Activated naive CD8-positive, alpha-beta T cell (primary cell): ENCODE data around the gene FLG2.

Source experiments
- H3K27ac Mint-ChIP-seq: one replicate; pipeline ENCODE4 v1.8.0; 2021; ENCODE audit warnings: mixed read lengths
- H3K27me3 Mint-ChIP-seq: one replicate; pipeline ENCODE4 v1.8.0; 2021; ENCODE audit warnings: mixed read lengths
- H3K36me3 Mint-ChIP-seq: one replicate; pipeline ENCODE4 v1.8.0; 2021; ENCODE audit warnings: mixed read lengths
- H3K4me1 Mint-ChIP-seq: one replicate; pipeline ENCODE4 v1.8.0; 2021; ENCODE audit warnings: low read depth, mixed read lengths
- H3K4me3 Mint-ChIP-seq: one replicate; pipeline ENCODE4 v1.8.0; 2021; ENCODE audit warnings: mild to moderate bottlenecking, mixed read lengths
- H3K9me3 Mint-ChIP-seq: one replicate; pipeline ENCODE4 v1.8.0; 2021; ENCODE audit warnings: low read depth, mixed read lengths

Gene FLG2

GRCh38 chr1:152359906-152360305, at the start of gene FLG2:
Gene FLG2 (minus strand): TSS chr1:152360006. CDS start chr1:152358884, 1,122 bp downstream.
- no peaks in the 10 kb centered on the region for H3K9me3 Mint-ChIP-seq
- peaks cover 9% of the 10 kb centered on the region for H3K27me3 Mint-ChIP-seq
- no peak within 1 kb of the TSS for H3K4me3 Mint-ChIP-seq
- H3K4me1 Mint-ChIP-seq = no peaks in the 10 kb centered on the region
- peaks cover 4% of the 10 kb centered on the region for H3K36me3 Mint-ChIP-seq
- no peak within 1 kb of the TSS for H3K27ac Mint-ChIP-seq

GRCh38 chr1:152408664-152409063, 48.9 kb upstream of the FLG2 start:
- H3K9me3 Mint-ChIP-seq = no peaks in the 10 kb centered on the region
- no peak overlapping the region for H3K4me3 Mint-ChIP-seq
- no peaks in the 10 kb centered on the region for H3K36me3 Mint-ChIP-seq
- H3K4me1 Mint-ChIP-seq = no peaks in the 10 kb centered on the region
- no peak overlapping the region for H3K27ac Mint-ChIP-seq
- peaks cover 9% of the 10 kb centered on the region for H3K27me3 Mint-ChIP-seq

DNA sequence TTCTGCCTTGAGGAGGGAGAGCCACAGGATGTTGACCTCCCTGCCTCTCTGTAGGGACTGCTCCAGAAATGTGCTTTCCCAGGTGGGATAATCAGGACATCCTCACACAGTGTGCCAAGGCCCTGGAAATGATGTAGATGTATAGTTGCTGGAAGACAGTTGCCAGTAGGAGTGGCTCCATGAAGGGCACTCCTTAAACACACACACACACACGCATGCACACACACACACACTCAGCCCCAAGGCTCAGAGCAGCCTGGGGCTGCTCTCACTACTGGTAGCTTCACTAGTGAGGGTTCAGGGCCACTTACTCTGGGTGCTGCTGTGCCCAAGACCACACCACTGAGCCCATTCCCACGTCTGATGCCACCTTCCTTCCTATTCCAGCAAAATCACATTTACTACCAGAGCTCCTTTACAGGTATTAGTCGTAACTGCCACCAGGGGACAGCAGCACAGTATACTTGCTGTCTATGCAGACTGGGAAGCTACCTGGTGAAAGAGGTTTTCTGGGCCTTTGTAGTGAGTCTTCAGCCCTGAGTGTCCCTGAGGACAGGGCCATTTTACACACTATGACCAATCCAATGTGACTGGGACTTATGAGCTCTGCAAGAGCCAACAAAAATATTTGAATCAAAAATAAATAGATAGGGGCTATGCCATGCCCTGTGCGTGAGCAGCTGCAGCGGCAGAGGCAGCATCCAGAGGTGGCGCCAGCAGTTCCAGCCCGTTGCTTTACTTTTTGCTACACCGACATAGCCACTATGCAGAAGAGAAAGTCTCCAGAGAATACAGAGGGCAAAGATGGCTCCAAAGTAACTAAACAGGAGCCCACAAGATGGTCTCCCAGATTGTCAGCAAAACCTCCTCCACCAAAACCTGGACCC, 39.2 kb upstream of the FLG2 start:
- Mint-ChIP-seq H3K4me3 (no peak overlapping the region), H3K4me1 (no peaks in the 10 kb centered on the region), H3K27ac (no peak overlapping the region), H3K27me3 (peaks cover 14% of the 10 kb centered on the region), H3K36me3 (no peaks in the 10 kb centered on the region), H3K9me3 (no peaks in the 10 kb centered on the region)

GRCh38 chr1:152397474-152397873, 37.7 kb upstream of the FLG2 start:
- Mint-ChIP-seq H3K4me1 (peaks cover 11% of the 10 kb centered on the region), H3K4me3 (no peak overlapping the region), H3K27me3 (peaks cover 14% of the 10 kb centered on the region), H3K27ac (no peak overlapping the region), H3K9me3 (no peaks in the 10 kb centered on the region), H3K36me3 (no peaks in the 10 kb centered on the region)

- Mint-ChIP-seq H3K4me1 (peaks cover 14% of the 10 kb centered on the region), H3K9me3 (no peaks in the 10 kb centered on the region), H3K36me3 (no peaks in the 10 kb centered on the region), H3K4me3 (no peak overlapping the region), H3K27ac (no peak overlapping the region), H3K27me3 (peaks cover 27% of the 10 kb centered on the region)
Observed at GRCh38 chr1:152394151-152394550, 34.3 kb upstream of the FLG2 start.

- Mint-ChIP-seq H3K4me3 (no peak overlapping the region), H3K9me3 (no peaks in the 10 kb centered on the region), H3K27ac (no peak overlapping the region), H3K27me3 (peaks cover 36% of the 10 kb centered on the region), H3K36me3 (no peaks in the 10 kb centered on the region), H3K4me1 (peaks cover 14% of the 10 kb centered on the region)
Observed at GRCh38 chr1:152392909-152393308, 33.1 kb upstream of the FLG2 start.

GRCh38 chr1:152388889-152389288, 29.1 kb upstream of the FLG2 start:
- Mint-ChIP-seq H3K4me1 (peaks cover 12% of the 10 kb centered on the region), H3K9me3 (no peaks in the 10 kb centered on the region), H3K4me3 (no peak overlapping the region), H3K27ac (no peak overlapping the region), H3K27me3 (peaks cover 33% of the 10 kb centered on the region), H3K36me3 (peaks cover 2% of the 10 kb centered on the region)

DNA sequence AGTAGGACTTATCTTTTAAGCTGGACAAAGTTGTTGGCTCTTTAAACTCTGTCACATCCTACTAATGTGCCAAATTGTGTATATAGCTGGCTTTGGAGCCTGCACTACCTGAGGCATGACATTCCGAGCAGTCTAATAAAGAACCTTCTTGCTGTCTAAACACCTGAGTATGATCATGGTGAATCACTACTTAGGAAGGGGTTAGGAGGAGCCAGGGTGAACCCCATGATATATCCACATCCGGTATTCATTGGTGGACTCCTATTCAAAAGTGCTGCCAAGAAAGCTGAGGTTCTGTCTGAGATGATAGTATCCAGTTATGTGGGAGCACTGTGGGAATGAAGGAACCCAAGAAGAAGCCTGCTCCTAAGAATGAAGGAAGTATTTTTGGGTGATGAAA, 27.1 kb upstream of the FLG2 start:
- H3K4me3 Mint-ChIP-seq = no peak overlapping the region
- peaks cover 33% of the 10 kb centered on the region for H3K27me3 Mint-ChIP-seq
- no peak overlapping the region for H3K27ac Mint-ChIP-seq
- H3K9me3 Mint-ChIP-seq = no peaks in the 10 kb centered on the region
- peaks cover 2% of the 10 kb centered on the region for H3K36me3 Mint-ChIP-seq
- no peaks in the 10 kb centered on the region for H3K4me1 Mint-ChIP-seq

DNA sequence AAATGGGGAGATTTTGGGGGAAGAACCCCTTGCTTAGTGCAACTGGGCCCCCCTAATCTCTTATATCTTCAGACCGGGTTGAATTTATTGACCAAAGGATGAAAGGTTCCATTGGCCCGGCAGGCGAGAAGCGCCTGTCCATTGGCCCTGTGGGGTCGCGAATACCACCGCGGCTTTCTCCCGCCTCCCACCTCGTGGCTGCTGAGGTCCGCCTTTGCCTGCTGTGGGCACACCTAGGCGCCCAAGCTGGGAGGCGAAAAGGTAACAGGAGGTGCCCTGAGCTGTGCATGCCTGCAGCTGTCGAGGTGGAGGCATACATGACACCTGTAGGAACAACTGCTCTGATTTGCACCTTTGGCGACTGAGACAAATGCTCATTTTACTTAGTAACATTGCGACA, 21.1 kb upstream of the FLG2 start:
- Mint-ChIP-seq H3K9me3 (no peaks in the 10 kb centered on the region), H3K4me1 (no peaks in the 10 kb centered on the region), H3K27ac (no peak overlapping the region), H3K27me3 (peaks cover 8% of the 10 kb centered on the region), H3K36me3 (peaks cover 2% of the 10 kb centered on the region), H3K4me3 (no peak overlapping the region)

- Mint-ChIP-seq H3K27me3 (peaks cover 5% of the 10 kb centered on the region), H3K36me3 (peaks cover 1% of the 10 kb centered on the region), H3K4me1 (no peaks in the 10 kb centered on the region), H3K4me3 (no peak overlapping the region), H3K27ac (no peak overlapping the region), H3K9me3 (no peaks in the 10 kb centered on the region)
Observed at GRCh38 chr1:152374451-152374850, 14.6 kb upstream of the FLG2 start.

- no peak overlapping the region for H3K4me3 Mint-ChIP-seq
- H3K36me3 Mint-ChIP-seq = peaks cover 3% of the 10 kb centered on the region
- H3K27ac Mint-ChIP-seq = no peak overlapping the region
- no peaks in the 10 kb centered on the region for H3K4me1 Mint-ChIP-seq
- peaks cover 6% of the 10 kb centered on the region for H3K27me3 Mint-ChIP-seq
- H3K9me3 Mint-ChIP-seq = peaks cover 5% of the 10 kb centered on the region
Observed at GRCh38 chr1:152372672-152373071, 12.9 kb upstream of the FLG2 start.

DNA sequence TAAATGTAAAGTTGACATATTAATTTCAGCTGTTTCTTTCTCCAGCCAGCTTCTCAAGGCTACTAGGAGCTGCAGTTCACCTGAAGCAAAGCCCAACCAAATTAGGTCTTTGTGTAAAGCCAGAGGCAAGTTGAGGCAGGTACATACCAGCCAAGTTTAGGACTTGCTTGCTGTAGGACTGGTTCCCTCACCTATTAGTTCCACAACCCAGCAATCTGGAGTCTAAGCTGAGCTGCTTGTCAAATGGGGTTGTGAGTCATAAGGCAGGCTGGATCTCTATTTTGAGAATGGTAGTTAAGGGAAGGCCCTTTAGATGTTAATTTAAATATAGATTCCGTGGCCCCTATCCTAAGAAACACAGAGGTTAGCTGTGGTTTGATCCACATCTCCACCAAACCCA, 7.6 kb upstream of the FLG2 start:
- H3K36me3 Mint-ChIP-seq = peaks cover 3% of the 10 kb centered on the region
- no peak overlapping the region for H3K27ac Mint-ChIP-seq
- H3K27me3 Mint-ChIP-seq = peaks cover 14% of the 10 kb centered on the region
- peaks cover 5% of the 10 kb centered on the region for H3K9me3 Mint-ChIP-seq
- H3K4me3 Mint-ChIP-seq = no peak overlapping the region
- H3K4me1 Mint-ChIP-seq = no peaks in the 10 kb centered on the region

- Mint-ChIP-seq H3K9me3 (no peaks in the 10 kb centered on the region), H3K27me3 (peaks cover 9% of the 10 kb centered on the region), H3K4me3 (no peak overlapping the region), H3K4me1 (no peaks in the 10 kb centered on the region), H3K36me3 (peaks cover 4% of the 10 kb centered on the region), H3K27ac (no peak overlapping the region)
Observed at GRCh38 chr1:152356736-152357135, 3.1 kb downstream of the FLG2 start.

DNA sequence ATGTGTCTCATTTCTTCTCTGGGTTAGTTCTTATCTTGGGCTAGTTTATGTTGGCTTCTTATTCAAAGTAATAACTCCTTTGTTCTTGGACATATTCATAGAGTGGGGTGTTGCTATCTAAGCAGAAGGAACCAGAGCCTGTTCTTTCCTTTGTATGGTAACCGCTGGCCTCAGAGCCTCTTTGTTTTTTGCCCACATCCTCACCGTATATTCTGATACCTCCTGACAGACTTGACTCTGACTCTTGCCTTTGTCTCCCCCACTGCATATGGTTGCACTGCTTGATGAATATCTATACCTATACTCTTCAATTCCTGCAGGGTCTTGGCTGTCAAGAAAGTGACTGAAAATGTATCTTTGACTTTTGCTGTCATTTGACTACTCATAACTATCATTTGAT, 10.2 kb downstream of the FLG2 start:
- Mint-ChIP-seq H3K9me3 (no peaks in the 10 kb centered on the region), H3K4me3 (no peak overlapping the region), H3K27me3 (peaks cover 4% of the 10 kb centered on the region), H3K36me3 (no peaks in the 10 kb centered on the region), H3K4me1 (no peaks in the 10 kb centered on the region), H3K27ac (no peak overlapping the region)

DNA sequence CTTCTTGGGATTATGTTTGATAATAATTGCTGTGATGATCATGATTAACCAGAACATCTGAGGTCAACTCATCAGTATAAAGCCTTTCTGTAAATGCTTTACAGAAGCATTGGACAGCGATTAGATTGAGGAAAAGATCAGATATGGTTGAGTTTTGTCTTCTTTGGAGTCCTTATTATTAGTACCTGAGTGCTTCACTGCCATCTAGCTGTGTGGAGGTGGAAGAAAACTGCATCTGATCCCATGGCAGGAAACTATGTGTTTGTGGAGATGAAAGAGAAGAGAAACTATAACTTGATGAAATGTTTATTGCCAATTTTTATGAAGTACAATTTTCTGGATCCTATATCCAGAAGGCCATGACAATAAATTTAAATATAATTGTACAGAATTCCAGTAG, 11.4 kb downstream of the FLG2 start:
- Mint-ChIP-seq H3K4me3 (no peak overlapping the region), H3K27me3 (peaks cover 4% of the 10 kb centered on the region), H3K4me1 (no peaks in the 10 kb centered on the region), H3K9me3 (no peaks in the 10 kb centered on the region), H3K36me3 (no peaks in the 10 kb centered on the region), H3K27ac (no peak overlapping the region)
